HG02973 (cell line): ENCODE results near the gene GSTM3.
"Not testable (repeated sequence)": the region's sequence is repeated elsewhere in the genome, so short reads cannot be mapped to it uniquely, and the experiment has no call there.

Source experiments
- ATAC-seq: cut with Tn5 transposase; IDR thresholded peaks from one replicate; pipeline ENCODE4 v1.9.1; 2021; ENCODE audit warnings: moderate library complexity; ENCODE audit not compliant: unreplicated experiment

The GSTM3 gene

GRCh38 chr1:109776206-109776835, 35.5 kb upstream of the GSTM3 start:
- no peak for ATAC-seq

GRCh38 chr1:109775398-109775797, 34.6 kb upstream of the GSTM3 start:
- ATAC-seq: no peak

- ATAC-seq: no peak
Observed at GRCh38 chr1:109773900-109774485, 33.2 kb upstream of the GSTM3 start.

GRCh38 chr1:109773203-109773899, 32.5 kb upstream of the GSTM3 start:
- ATAC-seq: no peak

DNA sequence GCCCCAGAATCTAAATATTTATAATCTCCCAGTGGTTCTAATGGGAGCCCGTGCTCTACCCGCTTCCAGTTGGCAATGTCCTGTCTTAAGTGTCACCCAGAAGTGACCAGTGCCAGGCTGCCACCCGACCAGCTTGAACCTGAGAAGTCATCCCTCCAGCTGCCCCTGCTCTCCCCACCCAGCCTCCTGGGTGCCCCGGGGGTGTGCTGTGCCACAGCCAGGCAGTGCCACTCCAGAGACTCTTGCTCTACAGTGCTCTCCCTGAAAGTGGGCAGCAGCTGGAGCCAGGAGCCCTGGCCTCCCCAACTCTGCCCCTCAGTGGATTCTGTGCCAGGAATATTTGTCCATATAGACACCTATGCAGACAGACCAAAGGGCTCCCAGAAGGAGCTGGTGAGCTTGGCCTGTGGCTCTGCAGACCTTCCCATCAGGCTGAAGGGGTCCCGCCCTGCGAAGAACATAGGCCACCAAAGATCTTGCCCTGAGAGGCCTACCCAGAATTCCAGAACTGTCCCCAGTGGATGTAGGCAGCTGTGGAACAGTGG, 31.9 kb upstream of the GSTM3 start:
- no peak for ATAC-seq

DNA sequence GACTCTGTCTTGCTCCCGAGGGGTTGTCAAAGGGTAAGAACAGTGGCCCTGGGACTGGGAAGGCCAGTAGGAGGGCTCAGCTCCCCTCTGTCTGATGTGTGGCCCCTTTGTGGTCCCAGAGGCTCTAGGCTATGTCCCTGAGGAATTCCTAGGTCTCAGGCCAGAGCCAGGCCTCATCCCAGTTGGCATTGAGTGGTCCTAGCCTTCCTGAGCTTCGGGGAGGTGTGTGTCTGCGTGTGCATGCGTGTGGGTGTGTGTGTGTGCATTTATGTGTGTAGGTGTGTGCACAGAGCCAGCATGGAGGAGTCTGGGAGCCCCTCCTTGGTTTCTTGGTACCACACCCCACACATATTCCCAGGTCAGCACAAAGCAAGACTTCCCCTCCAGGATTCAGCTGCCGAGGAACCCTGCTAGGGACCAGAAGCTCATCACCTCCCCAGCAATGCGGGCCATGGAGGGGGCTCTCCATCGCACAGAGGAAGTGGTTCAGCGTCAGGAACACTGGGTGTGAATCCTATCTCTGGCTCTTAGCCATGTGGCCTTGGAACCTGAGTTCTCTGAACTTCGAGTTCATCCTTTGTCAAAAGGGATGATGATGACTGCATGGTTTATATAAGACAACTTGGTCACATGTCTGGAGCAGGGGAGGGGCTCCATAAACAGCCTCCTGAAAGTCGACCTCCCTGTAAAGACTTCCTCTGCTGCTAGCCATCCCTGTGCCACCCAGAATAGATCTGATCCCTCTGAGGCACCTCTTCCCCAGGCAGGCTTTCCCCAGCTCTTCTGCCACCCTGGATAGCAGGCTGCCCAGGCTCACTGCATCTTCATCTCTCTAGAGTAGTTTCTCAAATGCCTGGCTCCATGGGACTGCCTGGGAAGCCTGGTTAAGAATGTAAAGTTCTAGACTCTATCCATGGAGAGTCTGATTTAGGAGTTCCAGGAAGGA, 31.1 kb upstream of the GSTM3 start:
- no peak for ATAC-seq

GRCh38 chr1:109770331-109771095, 29.7 kb upstream of the GSTM3 start:
- no peak for ATAC-seq

DNA sequence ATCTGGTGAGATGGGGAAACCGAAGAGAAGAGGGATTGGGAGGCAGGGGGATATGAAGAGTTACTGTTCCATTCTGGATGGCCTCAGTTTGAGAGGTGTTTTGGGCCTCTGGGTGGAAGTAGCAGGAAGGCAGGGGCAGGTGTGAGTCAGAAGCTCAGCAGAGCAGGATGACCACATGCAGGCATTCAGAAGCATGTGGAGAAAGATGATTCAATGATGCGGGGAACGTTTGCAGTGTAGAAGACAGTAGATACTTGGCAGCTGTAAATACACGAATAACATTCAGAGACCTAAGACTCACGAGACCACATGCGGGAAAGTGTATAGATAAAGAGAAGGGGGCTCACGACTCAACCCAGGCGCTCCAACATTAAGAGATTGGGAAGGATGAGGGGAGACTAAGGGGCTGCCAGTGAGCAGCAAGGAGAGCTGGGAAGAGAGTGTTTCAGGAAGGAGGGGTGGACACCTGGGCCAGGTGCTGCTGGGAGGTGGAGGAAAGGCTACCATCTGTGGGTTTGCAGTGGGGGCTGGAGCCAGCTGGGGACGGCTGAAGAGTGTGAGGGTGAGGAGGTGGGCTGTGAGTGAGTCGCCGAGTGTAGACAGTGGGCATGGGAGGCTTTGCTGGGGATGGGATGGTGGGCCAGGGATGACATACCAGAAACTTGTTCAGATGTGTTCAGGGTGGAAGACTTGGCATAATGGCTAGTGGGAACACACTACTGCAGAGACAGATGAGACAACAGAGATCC, 28.7 kb upstream of the GSTM3 start:
- no peak for ATAC-seq

GRCh38 chr1:109768820-109769219, 28.0 kb upstream of the GSTM3 start:
- ATAC-seq: no peak

DNA sequence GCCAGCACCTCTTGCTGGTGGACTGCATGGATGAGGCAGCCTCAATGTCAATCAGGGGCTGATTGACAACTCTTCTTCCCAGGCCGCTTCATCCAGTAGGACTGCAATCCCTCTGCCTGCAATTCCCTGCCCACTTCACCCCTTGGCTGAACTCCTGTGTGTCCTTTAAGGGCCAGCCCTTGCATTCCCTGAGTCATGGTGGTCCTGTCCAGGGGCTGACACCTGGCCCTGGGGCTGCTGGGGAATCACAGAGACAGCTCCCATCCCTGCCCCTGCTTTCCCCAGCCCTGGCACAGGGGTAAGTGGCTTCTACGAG, 27.5 kb upstream of the GSTM3 start:
- ATAC-seq: no peak

DNA sequence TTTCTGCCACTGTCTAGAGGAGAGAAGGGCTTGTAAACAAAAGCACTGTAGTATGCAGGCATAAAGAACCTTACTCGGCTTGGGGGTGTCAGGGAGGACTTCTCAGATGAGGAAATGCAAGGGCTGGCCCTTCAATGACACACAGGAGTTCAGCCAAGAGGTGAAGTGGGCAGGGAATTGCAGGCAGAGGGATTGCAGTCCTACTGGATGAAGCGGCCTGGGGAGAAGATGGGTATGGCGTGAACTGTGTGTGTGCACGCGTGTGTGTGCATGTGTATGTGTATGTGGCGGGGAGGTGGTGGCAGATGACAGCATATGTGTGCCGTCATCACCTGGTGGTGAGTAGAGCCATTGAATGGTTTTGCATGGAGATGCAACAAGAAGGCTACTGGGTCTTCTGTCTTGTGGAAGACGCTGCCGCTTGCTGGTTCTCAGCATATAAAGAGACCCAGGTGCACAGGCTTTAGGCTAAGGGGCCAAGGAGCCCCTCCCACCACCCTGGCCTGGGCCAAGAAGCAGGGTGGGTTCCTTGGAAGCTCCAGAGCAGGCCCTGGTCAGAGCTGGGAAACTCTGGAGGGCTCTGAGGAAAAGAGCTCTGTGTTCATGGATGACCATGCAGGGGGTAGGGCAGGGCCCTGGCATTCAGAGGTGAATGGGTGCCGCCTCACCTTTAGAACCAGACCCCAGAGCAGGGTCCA, 26.9 kb upstream of the GSTM3 start:
- no peak for ATAC-seq

DNA sequence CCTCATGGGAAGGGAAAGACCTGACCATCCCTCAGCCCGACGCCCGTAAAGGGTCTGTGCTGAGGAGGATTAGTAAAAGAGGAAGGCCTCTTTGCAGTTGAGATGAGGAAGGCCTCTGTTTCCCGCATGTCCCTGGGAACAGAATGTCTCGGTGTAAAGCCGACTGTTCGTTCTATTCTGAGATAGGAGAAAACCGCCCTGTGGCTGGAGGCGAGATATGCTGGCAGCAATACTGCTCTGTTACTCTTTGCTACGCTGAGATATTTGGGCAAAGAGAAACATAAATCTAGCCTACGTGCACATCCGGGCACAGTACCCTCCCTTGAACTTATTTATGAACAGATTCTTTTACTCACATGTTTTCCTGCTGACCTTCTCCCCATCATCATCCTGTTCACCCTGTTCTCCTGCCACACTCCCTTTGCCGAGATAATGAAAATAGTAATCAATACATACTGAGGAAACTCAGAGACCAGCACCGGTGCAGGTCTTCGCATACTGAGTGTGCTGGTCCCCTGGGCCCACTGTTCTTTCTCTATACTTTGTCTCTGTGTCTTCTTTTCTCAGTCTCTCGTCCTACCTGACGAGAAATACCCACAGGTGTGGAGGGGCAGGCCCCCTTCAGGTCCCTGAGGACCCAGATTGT, 26.3 kb upstream of the GSTM3 start:
- ATAC-seq: not testable (repeated sequence)

- ATAC-seq: no peak
Observed at GRCh38 chr1:109765896-109766615, 25.2 kb upstream of the GSTM3 start.

- ATAC-seq: no peak
Observed at GRCh38 chr1:109765483-109765815, 24.6 kb upstream of the GSTM3 start.

GRCh38 chr1:109764561-109765482, 24.0 kb upstream of the GSTM3 start:
- ATAC-seq: no peak

- ATAC-seq: no peak
Observed at GRCh38 chr1:109763646-109764415, 23.0 kb upstream of the GSTM3 start, which contains the start of gene EPS8L3. TSS of gene EPS8L3 (minus strand) at chr1:109763923. CDS start at chr1:109761749, 2,174 bp downstream.
